Myocyte (in vitro differentiated cells): ENCODE measurements around the gene MS4A3. TPM values are rescaled to one million over a fixed set of nuclear protein-coding genes. Genes with fewer than 3 reads are reported as not detected.
"Not testable (repeated sequence)": the region's sequence is repeated elsewhere in the genome, so short reads cannot be mapped to it uniquely, and the experiment has no call there.

Experiments used
- DNase-seq: peaks from one replicate; pipeline ENCODE4 v3.0.0-alpha.2; 2012; ENCODE audit warnings: low read depth
- total RNA-seq: library from RNA; depleted of rRNA; stranded (reverse); fragments of >200 nt; gene quantifications from 2 replicates; pipeline ENCODE4 v1.2.3, GENCODE V29; 2014

Gene MS4A3
- total RNA-seq, 1 donor from 2014 or later = not detected

- no peak for DNase-seq
Observed at GRCh38 chr11:60088364-60088763, 31.9 kb downstream of the MS4A3 start, which contains the start of gene MS4A2. Gene MS4A2 (plus strand): TSS chr11:60088664. CDS start chr11:60088766, 102 bp downstream.

- no peak for DNase-seq
Observed at GRCh38 chr11:60095477-60096120, 39.1 kb downstream of the MS4A3 start.

DNA sequence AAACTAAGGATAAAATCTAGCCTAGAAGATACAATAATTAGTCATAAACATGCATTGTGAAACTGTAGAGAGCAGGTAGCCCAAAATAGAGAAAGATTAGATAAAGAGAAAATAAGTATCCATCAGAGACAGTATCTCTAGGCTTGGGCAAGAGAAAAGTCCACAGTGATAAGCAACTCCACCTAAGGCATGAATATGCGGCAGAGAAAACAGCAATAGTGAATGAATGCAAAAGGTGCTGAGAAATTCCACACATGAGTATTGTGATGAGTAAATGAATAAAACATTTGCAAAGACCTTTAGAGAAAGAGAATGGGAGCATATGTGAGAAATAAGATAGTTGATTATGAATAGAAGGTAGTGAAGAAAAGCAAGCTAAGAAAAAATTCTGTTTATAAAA lies 40.7 kb downstream of the MS4A3 start:
- DNase-seq = no peak

DNA sequence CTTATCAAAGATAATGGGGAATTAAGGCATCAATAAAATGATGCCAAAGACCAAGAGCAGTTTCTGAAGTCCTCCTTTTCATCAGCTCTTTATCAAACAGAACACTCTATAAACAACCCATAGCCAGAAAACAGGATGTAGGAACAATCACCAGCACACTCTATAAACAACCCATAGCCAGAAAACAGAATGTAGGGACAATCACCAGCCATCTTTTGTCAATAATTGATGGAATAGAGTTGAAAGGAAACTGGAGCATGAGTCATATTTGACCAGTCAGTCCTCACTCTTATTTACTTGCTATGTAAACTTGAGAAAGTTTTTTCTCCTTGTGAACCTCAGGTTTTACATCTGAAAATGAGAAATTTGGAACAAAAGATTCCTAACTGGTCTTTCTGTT lies 42.0 kb downstream of the MS4A3 start:
- no peak for DNase-seq

GRCh38 chr11:60100516-60100915 lies 44.1 kb downstream of the MS4A3 start:
- no peak for DNase-seq

DNA sequence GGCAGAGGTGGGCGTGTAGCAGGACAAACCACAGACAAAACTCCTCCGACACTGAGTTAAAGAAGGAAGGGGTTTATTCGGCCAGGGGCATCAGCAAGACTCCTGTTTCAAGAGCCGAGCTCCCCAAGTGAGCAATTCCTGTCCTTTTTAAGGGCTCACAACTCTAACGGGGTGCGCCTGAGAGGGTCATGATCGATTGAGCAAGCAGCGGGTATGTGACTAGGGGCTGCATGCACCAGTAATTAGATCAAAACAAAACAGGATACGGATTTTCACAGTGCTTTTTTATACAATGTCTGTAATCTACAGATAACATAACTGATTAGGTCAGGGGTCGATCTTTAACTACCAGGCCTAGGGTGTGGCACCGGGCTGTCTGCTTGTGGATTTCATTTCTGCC lies 44.9 kb downstream of the MS4A3 start:
- not testable (repeated sequence) for DNase-seq

DNA sequence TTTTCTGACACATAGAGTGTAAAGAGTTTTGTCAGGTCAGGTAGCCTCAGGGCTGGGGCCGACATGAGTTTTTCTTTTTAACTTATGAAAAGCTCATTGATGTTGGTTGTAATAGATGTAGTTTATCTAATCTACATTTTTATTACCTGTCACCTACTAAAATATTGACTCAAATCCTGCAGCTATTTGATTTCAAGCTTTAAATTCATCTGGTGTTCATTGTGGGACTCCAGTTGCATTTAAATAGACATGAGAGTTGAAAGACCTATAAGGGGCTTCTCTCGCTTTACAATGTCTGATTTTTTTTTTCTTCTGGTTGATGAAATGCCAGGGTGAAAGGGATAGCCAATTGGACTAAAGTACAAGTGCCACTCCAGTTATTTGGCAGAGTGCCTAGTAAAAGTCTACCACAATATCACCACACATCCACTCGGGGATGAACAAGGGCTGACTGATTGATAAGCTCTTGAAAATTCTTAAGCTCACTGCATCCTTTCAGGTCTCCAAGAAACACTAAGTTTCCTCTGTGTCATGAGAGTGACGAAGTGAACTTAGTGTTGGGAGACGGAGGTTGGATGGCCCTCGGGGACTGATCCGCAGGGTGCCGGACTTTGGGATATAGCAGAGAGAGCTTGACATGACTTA lies 48.1 kb downstream of the MS4A3 start:
- DNase-seq = not testable (repeated sequence)

- not testable (repeated sequence) for DNase-seq
Observed at GRCh38 chr11:60108631-60109030, 52.2 kb downstream of the MS4A3 start.

DNA sequence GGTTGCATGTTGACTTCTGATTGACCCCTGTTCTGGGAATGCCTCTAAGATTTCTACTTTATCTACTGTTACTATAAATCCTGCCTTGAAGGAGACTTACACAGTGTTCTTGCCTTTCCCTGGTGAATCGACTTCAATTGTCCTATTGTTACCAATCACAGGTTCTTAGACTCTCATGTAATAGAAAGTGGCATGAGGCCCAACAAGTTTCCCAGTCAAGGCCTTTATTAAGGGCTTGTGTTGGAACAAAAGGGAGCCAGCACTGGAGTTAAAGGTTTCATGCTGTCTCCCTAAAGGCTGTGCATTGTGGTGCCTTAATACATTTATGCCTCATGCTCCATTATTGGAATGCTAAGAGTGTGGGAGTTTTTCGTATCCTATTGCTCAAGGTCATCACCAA lies 55.3 kb downstream of the MS4A3 start:
- no peak for DNase-seq

GRCh38 chr11:60116996-60117790 lies 60.7 kb downstream of the MS4A3 start:
- no peak for DNase-seq

- no peak for DNase-seq
Observed at GRCh38 chr11:60118338-60118737, 61.9 kb downstream of the MS4A3 start.

DNA sequence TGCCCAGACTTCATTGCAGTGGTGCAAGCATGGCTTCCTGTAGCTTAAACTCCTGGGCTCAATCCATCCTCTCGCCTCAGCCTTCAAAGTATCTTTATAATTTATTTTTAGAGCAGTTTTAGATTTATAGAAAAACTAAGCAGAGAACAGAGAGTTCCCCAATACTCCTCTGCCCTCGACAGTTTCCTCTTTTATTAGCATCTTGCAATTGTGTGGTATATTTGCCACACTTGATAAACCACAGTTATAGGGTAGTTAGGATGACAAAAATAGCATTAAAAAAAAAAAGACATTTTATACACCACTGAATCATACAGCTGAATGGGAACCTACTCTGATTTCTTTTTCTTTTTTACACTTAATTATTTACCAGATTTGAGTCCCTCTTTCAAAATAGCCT lies 63.2 kb downstream of the MS4A3 start:
- no peak for DNase-seq

Other genes starting within 250 kb of the MS4A3 start
- gene MRPL16, start 245.9 kb upstream of the MS4A3 start, total RNA-seq = 35.2 and 42.6 TPM in 2 replicates
- not detected in 2 replicates for gene CBLIF, start 211.2 kb upstream of the MS4A3 start, total RNA-seq
- gene TCN1, start 190.2 kb upstream of the MS4A3 start, total RNA-seq = not detected in 2 replicates
- gene OOSP3, start 177.9 kb upstream of the MS4A3 start, total RNA-seq = not detected in 2 replicates
- gene OOSP1, start 118.2 kb upstream of the MS4A3 start, total RNA-seq = not detected in 2 replicates
- not detected in 2 replicates for gene OOSP4A, start 92.6 kb upstream of the MS4A3 start, total RNA-seq
- not detected in 2 replicates for gene OOSP4B, start 39.5 kb upstream of the MS4A3 start, total RNA-seq
- gene OOSP2, start 16.3 kb upstream of the MS4A3 start, total RNA-seq = not detected in 2 replicates
- not detected in 2 replicates for gene MS4A2, start 32.0 kb downstream of the MS4A3 start, total RNA-seq
- not detected in 2 replicates for gene MS4A6A, start 126.4 kb downstream of the MS4A3 start, total RNA-seq
- gene MS4A4E, start 186.5 kb downstream of the MS4A3 start, total RNA-seq = not detected in 2 replicates
- not detected in 2 replicates for gene MS4A4A, start 224.0 kb downstream of the MS4A3 start, total RNA-seq